ENCODE results near the gene POMC. TPM values are rescaled to one million over a fixed set of nuclear protein-coding genes. Genes with fewer than 3 reads are reported as not detected.
"Not testable (repeated sequence)": the region's sequence is repeated elsewhere in the genome, so short reads cannot be mapped to it uniquely, and the experiment has no call there.

The POMC gene
- total RNA-seq, 1 donor from 2014 or later = 7.5 TPM

- H3K27me3 ChIP-seq (ENCODE audit: low read depth) = peaks cover 90% of the 10 kb centered on the region
- no peaks in the 10 kb centered on the region for H3K36me3 ChIP-seq
- TF ChIP-seq CTCF (IDR thresholded peaks at IDR 0.05; ENCODE audit: borderline replicate concordance) = no peak
- peaks cover 17% of the 10 kb centered on the region for H3K4me1 ChIP-seq
- intact Hi-C loops (cut with micrococcal nuclease) = no loop called here
- DNase-seq = no peak
- no peak overlapping the region for H3K27ac ChIP-seq (replicated peaks)
- no peaks in the 10 kb centered on the region for H3K9me3 ChIP-seq (replicated peaks)
- peak overlapping the region; percentile 68 for H3K4me3 ChIP-seq
These were observed 692 bp upstream of the POMC start for GRCh38 chr2:25169073-25169470.

- Histone ChIP-seq H3K27me3 (ENCODE audit: low read depth) (peaks cover 94% of the 10 kb centered on the region), H3K36me3 (no peaks in the 10 kb centered on the region), H3K4me1 (peaks cover 22% of the 10 kb centered on the region), H3K9me3 (replicated peaks) (no peaks in the 10 kb centered on the region), H3K27ac (replicated peaks) (no peak overlapping the region), H3K4me3 (no peak overlapping the region)
- no peak for DNase-seq
- peak; percentile 41 for TF ChIP-seq CTCF (IDR thresholded peaks at IDR 0.05; ENCODE audit: borderline replicate concordance)
- intact Hi-C loops (cut with micrococcal nuclease) = no loop called here
These were observed 2.1 kb downstream of the POMC start for GRCh38 chr2:25165992-25166875.

- TF ChIP-seq CTCF (IDR thresholded peaks at IDR 0.05; ENCODE audit: borderline replicate concordance) = no peak
- no peaks in the 10 kb centered on the region for H3K9me3 ChIP-seq (replicated peaks)
- intact Hi-C loops (cut with micrococcal nuclease) = no loop called here
- H3K4me3 ChIP-seq = no peak overlapping the region
- no peaks in the 10 kb centered on the region for H3K36me3 ChIP-seq
- H3K27ac ChIP-seq (replicated peaks) = no peak overlapping the region
- peaks cover 78% of the 10 kb centered on the region for H3K27me3 ChIP-seq (ENCODE audit: low read depth)
- peaks cover 30% of the 10 kb centered on the region for H3K4me1 ChIP-seq
- DNase-seq = no peak
These were observed 3.8 kb downstream of the POMC start for GRCh38 chr2:25164561-25164960.

- Histone ChIP-seq H3K4me3 (peak overlapping the region; percentile 73), H3K4me1 (peaks cover 13% of the 10 kb centered on the region), H3K27me3 (ENCODE audit: low read depth) (peaks cover 53% of the 10 kb centered on the region)
- H3K9me3 ChIP-seq (replicated peaks); H3K27ac ChIP-seq (replicated peaks); DNase-seq; intact Hi-C loops (cut with micrococcal nuclease); H3K36me3 ChIP-seq: not testable (repeated sequence)
These were observed 6.3 kb downstream of the POMC start for GRCh38 chr2:25162061-25162460.

- intact Hi-C loops (cut with micrococcal nuclease) = no loop called here
- peaks cover 13% of the 10 kb centered on the region for H3K4me1 ChIP-seq
- H3K4me3 ChIP-seq = peak overlapping the region; percentile 73
- peak overlapping the region; percentile 84 for H3K27ac ChIP-seq (replicated peaks)
- no peaks in the 10 kb centered on the region for H3K9me3 ChIP-seq (replicated peaks)
- TF ChIP-seq CTCF (IDR thresholded peaks at IDR 0.05; ENCODE audit: borderline replicate concordance) = no peak
- H3K27me3 ChIP-seq (ENCODE audit: low read depth) = peaks cover 44% of the 10 kb centered on the region
- H3K36me3 ChIP-seq = no peaks in the 10 kb centered on the region
- DNase-seq = peak; percentile 76
These were observed 7.2 kb downstream of the POMC start for GRCh38 chr2:25161055-25161781.

GRCh38 chr2:25160376-25160775, 8.0 kb downstream of the POMC start:
- intact Hi-C loops (cut with micrococcal nuclease) = no loop called here
- no peak for DNase-seq
- Histone ChIP-seq H3K36me3 (no peaks in the 10 kb centered on the region), H3K27me3 (ENCODE audit: low read depth) (peaks cover 36% of the 10 kb centered on the region), H3K9me3 (replicated peaks) (no peaks in the 10 kb centered on the region), H3K27ac (replicated peaks) (no peak overlapping the region), H3K4me1 (peaks cover 13% of the 10 kb centered on the region), H3K4me3 (peak overlapping the region; percentile 73)
- TF ChIP-seq CTCF (IDR thresholded peaks at IDR 0.05; ENCODE audit: borderline replicate concordance) = no peak

All from left ventricle myocardium inferior (tissue), 1 donor.